SU-DHL-6 (cell line): ENCODE data around the gene TEX9.
"Not testable (repeated sequence)": the region's sequence is repeated elsewhere in the genome, so short reads cannot be mapped to it uniquely, and the experiment has no call there.

Experiments used
- H2AFZ ChIP-seq: fragments of 200-600 bp; sonication (generic); 2 replicates; pipeline ENCODE4 v1.6.1; 2014; ENCODE audit warnings: low read depth, mild to moderate bottlenecking, moderate library complexity, mixed read lengths, antibody characterized with exemption, low read length; ENCODE audit not compliant: severe bottlenecking
- H3F3A ChIP-seq: fragments of 200-600 bp; shearing (Covaris generic); 2 replicates; pipeline ENCODE4 v1.6.0; 2016; ENCODE audit warnings: antibody characterized with exemption, mild to moderate bottlenecking; ENCODE audit not compliant: insufficient read depth
- H3K27ac ChIP-seq: fragments of 200-600 bp; sonication (generic); 2 replicates; pipeline ENCODE4 v1.5.1; 2016; ENCODE audit warnings: low read depth, mild to moderate bottlenecking, low read length, moderate library complexity, mixed read lengths
- H3K27me3 ChIP-seq: fragments of 200-600 bp; sonication (generic), shearing (Covaris generic); 2 replicates; pipeline ENCODE4 v1.6.0; 2014; ENCODE audit warnings: mild to moderate bottlenecking, low read length
- H3K36me3 ChIP-seq: fragments of 200-600 bp; sonication (generic); 2 replicates; pipeline ENCODE4 v1.6.1; 2014; ENCODE audit warnings: mild to moderate bottlenecking, low read length, mixed read lengths
- H3K4me2 ChIP-seq: fragments of 300-600, 200-600 bp; shearing (Covaris generic), sonication (generic); 2 replicates; pipeline ENCODE4 v1.6.0; 2014; ENCODE audit warnings: low read length, low read depth, mild to moderate bottlenecking; ENCODE audit not compliant: poor library complexity, severe bottlenecking
- H3K4me3 ChIP-seq: fragments of 200-600 bp; sonication (generic); 2 replicates; pipeline ENCODE4 v1.5.1; 2014; ENCODE audit warnings: antibody characterized with exemption, low read length, mild to moderate bottlenecking, mixed read lengths; ENCODE audit not compliant: insufficient read depth, poor library complexity, severe bottlenecking
- H3K79me2 ChIP-seq: fragments of 200-600 bp; sonication (generic); 2 replicates; pipeline ENCODE4 v1.6.1; 2014; ENCODE audit warnings: mild to moderate bottlenecking, low read length, moderate library complexity; ENCODE audit not compliant: insufficient read depth
- H3K9ac ChIP-seq: fragments of 200-600 bp; sonication (generic); 2 replicates; pipeline ENCODE4 v1.7.0; 2014; ENCODE audit warnings: mild to moderate bottlenecking, low read length
- H3K9me2 ChIP-seq: fragments of 200-600 bp; sonication (generic); replicated peaks from 2 replicates; pipeline ENCODE4 v1.6.1; 2014; ENCODE audit warnings: low read length; ENCODE audit not compliant: insufficient read depth
- H3K9me3 ChIP-seq: fragments of 200-600 bp; sonication (generic); 2 replicates; pipeline ENCODE4 v1.6.1; 2014; ENCODE audit warnings: low read length, mixed read lengths; ENCODE audit not compliant: insufficient read depth
- H4K20me1 ChIP-seq: fragments of 200-600 bp; sonication (generic); 2 replicates; pipeline ENCODE4 v1.6.1; 2014; ENCODE audit warnings: low read depth, mild to moderate bottlenecking, antibody characterized with exemption, low read length, moderate library complexity, mixed read lengths
- CTCF ChIP-seq: fragments of 200-600 bp; sonication (generic); IDR thresholded peaks from one replicate; pipeline ENCODE4 v1.5.1; 2017; ENCODE audit warnings: antibody characterized with exemption, mild to moderate bottlenecking, low read length, moderate library complexity; ENCODE audit not compliant: insufficient read depth, poor library complexity, severe bottlenecking
- EZH2phosphoT487 ChIP-seq: fragments of 200-600 bp; sonication (generic), shearing (Covaris generic); conservative IDR thresholded peaks from 2 replicates; pipeline ENCODE4 v1.6.1; 2018; ENCODE audit warnings: mild to moderate bottlenecking, antibody characterized with exemption, low read length, moderate library complexity, mixed read lengths

Gene TEX9

GRCh38 chr15:56369234-56369633 lies 4.0 kb downstream of the TEX9 start:
- H3K9me2 ChIP-seq, result no peaks in the 10 kb centered on the region
- H3K27ac ChIP-seq, result no peak overlapping the region
- no peak overlapping the region for H3K9ac ChIP-seq
- no peak overlapping the region for H3K4me2 ChIP-seq
- H2AFZ ChIP-seq, result no peak overlapping the region
- no peaks in the 10 kb centered on the region for H3K36me3 ChIP-seq
- no peaks in the 10 kb centered on the region for H3K27me3 ChIP-seq
- H4K20me1 ChIP-seq, result no peaks in the 10 kb centered on the region
- TF ChIP-seq EZH2phosphoT487 (no peak), CTCF (no peak)
- H3K9me3 ChIP-seq, result no peaks in the 10 kb centered on the region
- no peaks in the 10 kb centered on the region for H3K79me2 ChIP-seq
- H3K4me3 ChIP-seq, result no peak overlapping the region
- peaks cover 10% of the 10 kb centered on the region for H3F3A ChIP-seq

DNA sequence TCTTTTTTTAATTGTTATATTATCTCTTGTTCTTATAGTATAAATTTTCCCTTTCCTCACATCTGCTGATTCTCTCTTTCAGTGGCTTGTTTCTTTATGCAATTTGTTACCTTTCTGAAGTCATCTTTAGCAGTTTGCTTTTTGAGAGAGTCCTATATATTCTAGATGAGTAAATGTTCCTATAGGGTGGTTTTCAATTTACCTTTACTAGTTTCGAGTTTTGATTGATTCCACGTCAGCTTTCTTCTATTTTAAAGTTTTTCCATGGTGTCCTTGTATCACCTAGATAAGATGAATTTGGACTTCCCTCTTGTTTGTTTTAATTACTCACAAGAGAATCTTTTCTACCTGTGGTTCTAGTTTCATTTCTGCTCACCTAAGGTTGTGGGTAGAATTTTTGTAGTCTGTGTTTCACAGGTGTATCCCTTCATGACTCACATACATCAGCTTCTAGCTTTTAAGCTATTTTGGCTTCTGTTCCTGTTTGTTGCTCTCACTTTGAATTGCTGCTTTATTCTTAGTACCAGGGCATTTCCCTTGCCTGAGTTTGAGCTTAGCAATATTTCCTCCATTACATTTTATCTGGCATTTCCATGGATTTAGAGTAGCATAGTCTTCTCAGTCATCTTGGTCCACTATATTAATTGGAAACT lies 6.4 kb downstream of the TEX9 start:
- H3K36me3 ChIP-seq, result no peaks in the 10 kb centered on the region
- no peaks in the 10 kb centered on the region for H3K27me3 ChIP-seq
- H3K4me3 ChIP-seq, result no peak overlapping the region
- H3K9ac ChIP-seq, result no peak overlapping the region
- H3K79me2 ChIP-seq, result no peaks in the 10 kb centered on the region
- no peak for TF ChIP-seq CTCF
- no peak for TF ChIP-seq EZH2phosphoT487
- H4K20me1 ChIP-seq, result no peaks in the 10 kb centered on the region
- peaks cover 5% of the 10 kb centered on the region; the same call in 1 of the 2 replicates for H3F3A ChIP-seq
- H3K27ac ChIP-seq, result peak overlapping the region; percentile 40
- no peak overlapping the region for H2AFZ ChIP-seq
- H3K4me2 ChIP-seq, result peak overlapping the region; percentile 46
- H3K9me3 ChIP-seq, result no peaks in the 10 kb centered on the region
- no peaks in the 10 kb centered on the region for H3K9me2 ChIP-seq

DNA sequence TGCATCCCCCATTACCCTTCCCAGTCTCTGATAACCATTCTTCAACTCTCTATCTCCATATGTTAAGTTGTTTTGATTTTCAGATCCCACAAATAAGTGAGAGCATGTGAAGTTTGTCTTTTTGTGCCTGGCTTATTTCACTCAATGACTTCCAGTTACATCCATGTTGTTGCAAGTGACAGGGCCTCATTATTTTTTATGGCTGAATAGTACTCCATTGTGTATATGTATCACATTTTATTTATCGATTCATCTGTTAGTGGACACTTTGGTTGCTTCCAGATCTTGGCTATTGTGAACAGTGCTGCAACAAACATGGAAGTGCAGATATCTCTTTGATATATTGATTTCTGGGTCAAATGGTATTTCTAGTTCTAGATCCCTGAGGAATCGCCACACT lies 9.5 kb downstream of the TEX9 start:
- H3K4me3 ChIP-seq, H3K79me2 ChIP-seq, H4K20me1 ChIP-seq, H3K9me2 ChIP-seq, H3F3A ChIP-seq, H3K27ac ChIP-seq, H3K4me2 ChIP-seq, H3K36me3 ChIP-seq, H3K9ac ChIP-seq, H3K9me3 ChIP-seq, H2AFZ ChIP-seq, H3K27me3 ChIP-seq: not testable (repeated sequence)

GRCh38 chr15:56377822-56378221 lies 12.6 kb downstream of the TEX9 start:
- not testable (repeated sequence) for H3K36me3 ChIP-seq, H3K79me2 ChIP-seq, H3K27me3 ChIP-seq

More at GRCh38 chr15:56377822-56378221, 12.6 kb downstream of the TEX9 start:
- not testable (repeated sequence) for H4K20me1 ChIP-seq, H3K9me2 ChIP-seq, H3K4me2 ChIP-seq, H3F3A ChIP-seq, H3K9me3 ChIP-seq, H3K4me3 ChIP-seq, H2AFZ ChIP-seq, H3K9ac ChIP-seq, H3K27ac ChIP-seq
